IMR-90 (cell line): Measurements from ENCODE around the gene RNF138. TPM values are rescaled to one million over a fixed set of nuclear protein-coding genes. Genes with fewer than 3 reads are reported as not detected.

Source experiments
- ATAC-seq: fragments of 200-7000 bp; cut with Tn5 transposase; 2 replicates; pipeline ENCODE4 v1.9.1; 2020; ENCODE audit warnings: low read depth, mild to moderate bottlenecking, moderate library complexity
- BruUV-seq: library from RNA; stranded (reverse); fragments of 400-500 nt; replicated peaks from 2 replicates; lab custom pipeline; 2021; lab: Mats Ljungman, UMichigan
- CTCF ChIA-PET: fragments of 300-600 bp; formaldehyde crosslinking; extraction: SDS; loops from one replicate; lab custom pipeline; 2021; ENCODE audit warnings: antibody characterized with exemption; lab: Yijun Ruan, JAX
- POLR2A ChIA-PET: fragments of 300-600 bp; sonication (Branson Sonifier 250); formaldehyde crosslinking; loops from one replicate; lab custom pipeline; 2022; ENCODE audit warnings: antibody characterized with exemption; ENCODE audit not compliant: unreplicated experiment; lab: Charles Lee
- DNase-seq: peaks from one replicate; pipeline ENCODE4 v3.0.0; 2013
- H2AFZ ChIP-seq: replicated peaks from 2 replicates; pipeline ENCODE3; 2013; ENCODE audit warnings: low read length, mild to moderate bottlenecking; ENCODE audit not compliant: poor library complexity
- H2AK5ac ChIP-seq: 2 replicates; pipeline ENCODE4 v1.6.1; 2013; ENCODE audit warnings: low read depth, low read length, inconsistent platforms
- H2AK9ac ChIP-seq: replicated peaks from 2 replicates; pipeline ENCODE3; 2013; ENCODE audit warnings: mild to moderate bottlenecking, low read depth, low read length, moderate library complexity; ENCODE audit not compliant: poor library complexity
- H2BK120ac ChIP-seq: 2 replicates; pipeline ENCODE4 v1.6.1; 2013; ENCODE audit warnings: low read depth, low read length, inconsistent platforms
- H2BK15ac ChIP-seq: 3 replicates; pipeline ENCODE4 v1.6.1; 2013; ENCODE audit warnings: low read depth, low read length, inconsistent platforms
- H2BK20ac ChIP-seq: 2 replicates; pipeline ENCODE4 v1.6.1; 2013; ENCODE audit warnings: low read depth, mild to moderate bottlenecking, inconsistent platforms, low read length, moderate library complexity
- H2BK5ac ChIP-seq: 2 replicates; pipeline ENCODE4 v1.6.1; 2013; ENCODE audit warnings: mild to moderate bottlenecking, low read depth, low read length, inconsistent platforms; ENCODE audit not compliant: poor library complexity, severe bottlenecking
- H3K14ac ChIP-seq: replicated peaks from 2 replicates; pipeline ENCODE4 v1.6.1; 2013; ENCODE audit warnings: low read depth, low read length, inconsistent platforms
- H3K18ac ChIP-seq: 2 replicates; pipeline ENCODE4 v1.6.1; 2013; ENCODE audit warnings: low read depth, low read length, control low read depth
- H3K23ac ChIP-seq: 2 replicates; pipeline ENCODE4 v1.6.1; 2013; ENCODE audit warnings: low read depth, low read length, inconsistent platforms
- H3K27ac ChIP-seq: 2 replicates; pipeline ENCODE4 v1.5.1; 2013; ENCODE audit warnings: mild to moderate bottlenecking, control low read depth, low read length; ENCODE audit not compliant: insufficient read depth
- H3K27me3 ChIP-seq: 2 replicates; pipeline ENCODE4 v1.6.1; 2013; ENCODE audit warnings: low read length; ENCODE audit not compliant: control insufficient read depth, insufficient read depth
- H3K36me3 ChIP-seq: 2 replicates; pipeline ENCODE4 v1.6.1; 2013; ENCODE audit warnings: low read length, mixed read lengths; ENCODE audit not compliant: control insufficient read depth, insufficient read depth
- H3K4ac ChIP-seq: 2 replicates; pipeline ENCODE4 v1.6.1; 2013; ENCODE audit warnings: low read depth, low read length, inconsistent platforms
- H3K4me1 ChIP-seq: 2 replicates; pipeline ENCODE4 v1.6.1; 2013; ENCODE audit warnings: low read length, mixed read lengths; ENCODE audit not compliant: control insufficient read depth, insufficient read depth
- H3K4me2 ChIP-seq: 2 replicates; pipeline ENCODE4 v1.6.1; 2013; ENCODE audit warnings: low read depth, mild to moderate bottlenecking, control low read depth, low read length, moderate library complexity
- H3K4me3 ChIP-seq: 2 replicates; pipeline ENCODE4 v1.5.1; 2013; ENCODE audit warnings: low read depth, mild to moderate bottlenecking, control low read depth, low read length, moderate library complexity; ENCODE audit not compliant: insufficient read depth
- H3K56ac ChIP-seq: 2 replicates; pipeline ENCODE4 v1.6.1; 2013; ENCODE audit warnings: low read length, inconsistent platforms; ENCODE audit not compliant: insufficient read depth; ENCODE audit errors: extremely low read depth
- H3K79me1 ChIP-seq, 2 experiments: 2 replicates each; pipeline ENCODE4 v1.6.1; 2013; ENCODE audit warnings: low read length in 2 of 2, inconsistent platforms in 1 of 2, low read depth in 1 of 2
- H3K9ac ChIP-seq: 2 replicates; pipeline ENCODE4 v1.6.1; 2013; ENCODE audit warnings: low read depth, low read length, control low read depth
- H3K9me1 ChIP-seq: 2 replicates; pipeline ENCODE4 v1.6.1; 2013; ENCODE audit warnings: low read length, inconsistent platforms; ENCODE audit not compliant: insufficient read depth
- H3K9me3 ChIP-seq: 2 replicates; pipeline ENCODE4 v1.6.1; 2013; ENCODE audit warnings: low read length; ENCODE audit not compliant: control insufficient read depth, insufficient read depth
- H4K20me1 ChIP-seq: 2 replicates; pipeline ENCODE4 v1.6.1; 2013; ENCODE audit warnings: low read length, inconsistent platforms; ENCODE audit not compliant: insufficient read depth
- H4K5ac ChIP-seq: 2 replicates; pipeline ENCODE4 v1.6.1; 2013; ENCODE audit warnings: mild to moderate bottlenecking, low read depth, low read length, control low read depth
- H4K8ac ChIP-seq, 2 experiments: 2 replicates each; pipeline ENCODE4 v1.6.1; 2013; ENCODE audit warnings: low read depth in 2 of 2, low read length in 2 of 2, control low read depth in 1 of 2, inconsistent platforms in 1 of 2
- H4K91ac ChIP-seq: 2 replicates; pipeline ENCODE4 v1.6.1; 2013; ENCODE audit warnings: low read depth, low read length, inconsistent platforms; ENCODE audit not compliant: insufficient read depth
- CEBPB ChIP-seq: IDR thresholded peaks from 2 replicates; pipeline ENCODE4 v1.6.1; 2012; ENCODE audit warnings: low read depth, low read length, improper control_type of control experiment
- ELK1 ChIP-seq: fragments of 150-350 bp; IDR thresholded peaks from 2 replicates; pipeline ENCODE4 v1.6.1; 2016; ENCODE audit warnings: low read depth, mild to moderate bottlenecking, low read length, moderate library complexity, borderline replicate concordance
- FOS ChIP-seq: fragments of 150-350 bp; IDR thresholded peaks from 2 replicates; pipeline ENCODE4 v1.6.1; 2016; ENCODE audit warnings: low read depth, low read length
- MAFK ChIP-seq: IDR thresholded peaks from 2 replicates; pipeline ENCODE4 v1.6.1; 2012; ENCODE audit warnings: low read depth, low read length, improper control_type of control experiment
- MXI1 ChIP-seq: IDR thresholded peaks from 2 replicates; pipeline ENCODE4 v1.6.1; 2012; ENCODE audit warnings: low read depth, mild to moderate bottlenecking, low read length, moderate library complexity, borderline replicate concordance
- POLR2A ChIP-seq: IDR thresholded peaks from 2 replicates; pipeline ENCODE4 v1.6.1; 2012; ENCODE audit warnings: mild to moderate bottlenecking, low read depth, low read length
- RAD21 ChIP-seq: IDR thresholded peaks from 2 replicates; pipeline ENCODE4 v1.6.1; 2012; ENCODE audit warnings: low read length, improper control_type of control experiment
- RCOR1 ChIP-seq: IDR thresholded peaks from 2 replicates; pipeline ENCODE4 v1.6.1; 2012; ENCODE audit warnings: mild to moderate bottlenecking, low read length, improper control_type of control experiment; ENCODE audit not compliant: insufficient replicate concordance
- SMC3 ChIP-seq: fragments of 150-350 bp; IDR thresholded peaks from 2 replicates; pipeline ENCODE4 v1.6.1; 2016; ENCODE audit warnings: low read depth, mild to moderate bottlenecking, antibody characterized with exemption, low read length, moderate library complexity
- WGBS, 2 experiments: methylation state at CpG; one replicate each; pipeline versions ENCODE4 v1.1.5 to v1.1.7; 2013; ENCODE audit warnings: missing lambda C conversion rate in 2 of 2; ENCODE audit not compliant: insufficient read length in 1 of 2; ENCODE audit errors: extremely low coverage in 2 of 2; 5-methylcytosine and 5-hydroxymethylcytosine counted together
- dilution Hi-C: fragments of 300-500 bp; cut with HindIII; formaldehyde crosslinking; loops from one replicate; pipeline ENCODE4 v1.14.3; 2018; ENCODE audit warnings: low sequenced_read_pairs; ENCODE audit not compliant: unreplicated experiment
- in situ Hi-C: fragments of 300-500 bp; cut with MboI; formaldehyde crosslinking; loops from 3 replicates; pipeline ENCODE4 v1.14.3; 2019; ENCODE audit warnings: low sequenced_read_pairs, inconsistent platforms, mixed read lengths
- intact Hi-C: fragments of 100-400 bp; cut with micrococcal nuclease; formaldehyde crosslinking; loops from 2 replicates; pipeline ENCODE4 v1.10.0; 2022
- polyA plus RNA-seq, 3 experiments: library from polyadenylated mRNA; depleted of rRNA; stranded (reverse); fragments of >200 nt; gene quantifications; 2 replicates each; pipeline ENCODE4 v1.2.3, GENCODE V29; 2012; ENCODE audit warnings: low replicate concordance in 1 of 3
- total RNA-seq: library from RNA; depleted of rRNA; stranded (reverse); fragments of >200 nt; gene quantifications from 2 replicates; pipeline ENCODE4 v1.2.3, GENCODE V29; 2012

RNF138 gene
- total and polyA plus RNA-seq, 2 of the 4 experiments (the other 2 are of a cell fraction): 18.1 to 36.0 TPM

DNA sequence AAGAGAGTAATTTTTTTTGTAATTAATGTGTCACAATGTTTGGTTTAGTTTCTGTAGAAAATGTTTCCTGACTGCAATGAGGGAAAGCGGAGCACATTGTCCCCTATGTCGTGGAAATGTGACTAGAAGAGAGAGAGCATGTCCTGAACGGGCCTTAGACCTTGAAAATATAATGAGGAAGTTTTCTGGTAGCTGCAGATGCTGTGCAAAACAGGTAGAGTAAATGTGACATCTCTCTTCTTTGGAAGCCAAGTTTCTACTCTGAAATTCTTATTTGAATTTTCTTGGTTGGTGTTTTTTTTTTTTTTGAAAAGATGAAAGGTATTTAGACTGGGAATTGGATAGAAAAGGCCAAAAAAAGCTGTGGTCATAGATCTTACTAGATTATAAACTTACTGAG lies 20.0 kb downstream of the RNF138 start:
- peaks cover 4% of the 10 kb centered on the region for H3K36me3 ChIP-seq
- H3K27ac ChIP-seq: no peak overlapping the region
- H2BK15ac ChIP-seq: no peak overlapping the region
- peaks cover 23 to 29% of the 10 kb centered on the region in 2 experiments; a peak in 3 of 4 replicates for H3K79me1 ChIP-seq
- ATAC-seq (no peak), DNase-seq (no peak)
- no peak overlapping the region for H2BK20ac ChIP-seq
- H2AK5ac ChIP-seq: no peak overlapping the region
- H3K4me2 ChIP-seq: no peak overlapping the region
- no peak overlapping the region for H4K8ac ChIP-seq
- CTCF ChIA-PET: no interaction called here
- no peak overlapping the region for H2BK5ac ChIP-seq
- in situ Hi-C loops: no loop called here
- H3K23ac ChIP-seq: no peak overlapping the region
- H4K20me1 ChIP-seq: peaks cover 8% of the 10 kb centered on the region
- WGBS, 2 experiments: 95% methylated on average over 3 of the region's 3 CpGs; no CpG with 5 or more reads in 1 of the 2 experiments
- H4K91ac ChIP-seq: no peak overlapping the region
- no peaks in the 10 kb centered on the region for H3K27me3 ChIP-seq
- H3K9ac ChIP-seq: no peak overlapping the region
- no peak overlapping the region for H3K14ac ChIP-seq
- no peak overlapping the region for H4K5ac ChIP-seq
- H3K9me3 ChIP-seq: no peaks in the 10 kb centered on the region
- no peaks in the 10 kb centered on the region for H3K4me1 ChIP-seq
- POLR2A ChIA-PET: no interaction called here
- H2BK120ac ChIP-seq: no peak overlapping the region
- H2AK9ac ChIP-seq: no peak overlapping the region
- no peak overlapping the region for H3K4ac ChIP-seq
- H3K4me3 ChIP-seq: no peak overlapping the region
- intact Hi-C loops: no loop called here
- H3K9me1 ChIP-seq: no peaks in the 10 kb centered on the region
- no TSS peak for BruUV-seq
- no peak overlapping the region for H3K18ac ChIP-seq
- no peak overlapping the region for H2AFZ ChIP-seq
- no peak overlapping the region for H3K56ac ChIP-seq
- dilution Hi-C loops: no loop called here
- TF ChIP-seq RCOR1 (no peak), MXI1 (no peak), ELK1 (no peak), MAFK (no peak), RAD21 (no peak), POLR2A (no peak), FOS (no peak), SMC3 (no peak), CEBPB (no peak)
